Adrenal gland (tissue), 12 donors: Measurements from ENCODE around the gene KRT14. TPM values are rescaled to one million over a fixed set of nuclear protein-coding genes. Genes with fewer than 3 reads are reported as not detected.

Experiments used
- DNase-seq, 7 donors: peaks; one replicate each; pipeline ENCODE4 v3.0.0-alpha.2; 2019 to 2020
- H3K27ac ChIP-seq, 5 donors: fragments of 200-600 bp; sonication (generic) in 4 of 5; 1 replicate in 3 of 5; 2 replicates in 2 of 5; pipeline versions ENCODE4 v1.5.1 to v1.8.0; 2016 to 2020; ENCODE audit warnings: mild to moderate bottlenecking in 1 of 5
- H3K27me3 ChIP-seq: fragments of 200-600 bp; 2 replicates; pipeline ENCODE4 v1.8.0; 2021
- H3K36me3 ChIP-seq, 2 donors: fragments of 200-600 bp; replicated peaks in 1 of 2; 1 replicate in 1 of 2; 2 replicates in 1 of 2; pipeline versions ENCODE4 v1.5.1 to v1.8.0; 2018 to 2022
- H3K4me1 ChIP-seq, 2 donors: fragments of 200-600 bp; replicated peaks in 1 of 2; 1 replicate in 1 of 2; 2 replicates in 1 of 2; pipeline versions ENCODE4 v1.5.1 to v1.8.0; 2018 to 2021
- H3K4me3 ChIP-seq, 4 donors: fragments of 200-600 bp; sonication (generic) in 3 of 4; one replicate each; pipeline ENCODE4 v1.5.1; 2016 to 2018
- H3K9me3 ChIP-seq, 3 donors: fragments of 200-600 bp; sonication (generic) in 1 of 3; replicated peaks in 1 of 3; 1 replicate in 2 of 3; 2 replicates in 1 of 3; pipeline versions ENCODE4 v1.5.1 to v1.8.0; 2016 to 2021
- CTCF ChIP-seq, 6 experiments: fragments of 450-650 bp in 4 of 6; fragments of 200-600 bp in 2 of 6; sonication (generic) in 1 of 6; IDR thresholded peaks; 1 replicate in 5 of 6; 2 replicates in 1 of 6; pipeline versions ENCODE4 v1.5.1 to v1.8.0; 2016 to 2021; ENCODE audit warnings: antibody characterized with exemption in 6 of 6, mild to moderate bottlenecking in 2 of 6, moderate library complexity in 1 of 6
- POLR2A ChIP-seq, 2 donors: fragments of 450-650 bp; IDR thresholded peaks; one replicate each; pipeline ENCODE4 v1.6.1; 2017; ENCODE audit warnings: antibody characterized with exemption in 2 of 2, mild to moderate bottlenecking in 2 of 2, moderate library complexity in 1 of 2
- WGBS, 4 donors: extraction: QIAGEN DNeasy Blood & Tissue Kit in 2 of 4; methylation state at CpG; one replicate each; pipeline versions ENCODE4 v1.1.5 to v1.1.7; 2013 to 2017; 5-methylcytosine and 5-hydroxymethylcytosine counted together
- intact Hi-C, 2 donors: fragments of 100-400 bp; cut with DNase I; formaldehyde crosslinking; loops; one replicate each; pipeline versions ENCODE4 v1.14.1 to v1.15.0; 2022 to 2023
- polyA plus RNA-seq, 3 donors: library from polyadenylated mRNA; stranded (reverse); fragments of 200-250 nt in 2 of 3; fragments of 350-450 nt in 1 of 3; fragmentation: Illumina TruSeq in 1 of 3; extraction: RNeasy Lipid Tissue Mini Kit (QIAGEN cat#74804) in 1 of 3; gene quantifications; one replicate each; pipeline ENCODE4 v1.2.3, GENCODE V29; 2013 to 2014
- total RNA-seq, 9 donors: library from RNA; depleted of rRNA in 4 of 9; stranded (reverse); fragments of >200 nt in 4 of 9; fragments of 120-200 nt in 1 of 9; fragmentation: NEBNext Ultra II Directional in 1 of 9; extraction: Animal tissue kit (Norgen Biotek cat#: 25700) in 1 of 9; gene quantifications; one replicate each; pipeline versions ENCODE4 v1.1.0 to v1.2.4, GENCODE V29; 2013 to 2023
- donor health status: healthy with polysubstance abuse.
- donor health status: Bipolar disorder and iron deficiency.
- donor health status: DM: yes; HTN: yes; CAD: no.
- donor health status: DM: no; HTN: no; CAD: no.
- donor health status: DM: no; HTN: no; CAD: no.
- donor health status: DM: yes; HTN: yes; CAD: no.

KRT14 gene
- total and polyA plus RNA-seq, 12 donors, result 0.35 to 1.2 TPM; not detected in 10

GRCh38 chr17:41533613-41534012 is 53.1 kb downstream of the KRT14 start:
- H3K9me3 ChIP-seq, result no peaks in the 10 kb centered on the region
- TF ChIP-seq CTCF (IDR thresholded peaks at IDR 0.05), result no peak
- TF ChIP-seq POLR2A (IDR thresholded peaks at IDR 0.05), result no peak
- 79 to 84% (median 82%) methylated on average over 7 of the region's 7 CpGs for WGBS, 4 donors
- intact Hi-C loops, result no loop called here
- no peak overlapping the region for H3K4me3 ChIP-seq
- no peaks in the 10 kb centered on the region for H3K36me3 ChIP-seq
- DNase-seq, result no peak
- peaks cover 3% of the 10 kb centered on the region for H3K27me3 ChIP-seq
- H3K4me1 ChIP-seq, result peaks cover 5 to 17% of the 10 kb centered on the region in 2 donors
- no peak overlapping the region for H3K27ac ChIP-seq

GRCh38 chr17:41532947-41533570 is 53.6 kb downstream of the KRT14 start:
- H3K4me3 ChIP-seq, result no peak overlapping the region
- DNase-seq, result no peak
- peaks cover 5 to 17% of the 10 kb centered on the region in 2 donors for H3K4me1 ChIP-seq
- TF ChIP-seq POLR2A (IDR thresholded peaks at IDR 0.05), result no peak
- H3K36me3 ChIP-seq, result no peaks in the 10 kb centered on the region
- H3K9me3 ChIP-seq, result no peaks in the 10 kb centered on the region
- no peak overlapping the region for H3K27ac ChIP-seq
- intact Hi-C loops, result no loop called here
- H3K27me3 ChIP-seq, result peaks cover 8% of the 10 kb centered on the region
- WGBS, 4 donors, result 83 to 91% (median 88%) methylated on average over 9 of the region's 9 CpGs

Other genes starting within 250 kb of the KRT14 start
- gene KRT33A, start 236.1 kb downstream of the KRT14 start, total RNA-seq, result not detected
- gene KRT33A, start 236.1 kb downstream of the KRT14 start, polyA plus RNA-seq, result not detected
- gene KRT33B, start 217.1 kb downstream of the KRT14 start, total RNA-seq, result not detected
- gene KRT33B, start 217.1 kb downstream of the KRT14 start, polyA plus RNA-seq, result not detected
- not detected for gene KRT34, start 204.6 kb downstream of the KRT14 start, total RNA-seq
- not detected for gene KRT34, start 204.6 kb downstream of the KRT14 start, polyA plus RNA-seq
- not detected for gene KRT31, start 189.3 kb downstream of the KRT14 start, total RNA-seq
- not detected for gene KRT31, start 189.3 kb downstream of the KRT14 start, polyA plus RNA-seq
- not detected for gene KRT37, start 162.3 kb downstream of the KRT14 start, total RNA-seq
- not detected for gene KRT37, start 162.3 kb downstream of the KRT14 start, polyA plus RNA-seq
- gene KRT38, start 145.9 kb downstream of the KRT14 start, total RNA-seq, result not detected
- not detected for gene KRT38, start 145.9 kb downstream of the KRT14 start, polyA plus RNA-seq
- not detected for gene KRT32, start 119.5 kb downstream of the KRT14 start, total RNA-seq
- not detected for gene KRT32, start 119.5 kb downstream of the KRT14 start, polyA plus RNA-seq
- gene KRT35, start 105.7 kb downstream of the KRT14 start, total RNA-seq, result not detected
- not detected for gene KRT35, start 105.7 kb downstream of the KRT14 start, polyA plus RNA-seq
- gene KRT36, start 97.0 kb downstream of the KRT14 start, total RNA-seq, result under 1 TPM in 1 of 9 donors, not detected in 8; 0.28 TPM
- gene KRT36, start 97.0 kb downstream of the KRT14 start, polyA plus RNA-seq, result not detected
- 1 to 10 TPM in 1 of 9 donors, under 1 TPM in 2, not detected in 6; 0.54 to 3.5 (median 0.83) TPM for gene KRT13, start 81.3 kb downstream of the KRT14 start, total RNA-seq
- 10 to 100 TPM in 2 of 3 donors, not detected in 1; 18.6 to 20.0 TPM for gene KRT13, start 81.3 kb downstream of the KRT14 start, polyA plus RNA-seq
- gene KRT15, start 68.0 kb downstream of the KRT14 start, total RNA-seq, result under 1 TPM in 2 of 9 donors, not detected in 7; 0.18 to 0.25 TPM
- under 1 TPM in 2 of 3 donors, not detected in 1; 0.64 to 0.88 TPM for gene KRT15, start 68.0 kb downstream of the KRT14 start, polyA plus RNA-seq
- 10 to 100 TPM in 3 of 9 donors, 1 to 10 TPM in 6; 1.1 to 30.1 (median 4.6) TPM for gene KRT19, start 58.6 kb downstream of the KRT14 start, total RNA-seq
- 10 to 100 TPM in 2 of 3 donors, 1 to 10 TPM in 1; 3.2 to 49.1 (median 26.1) TPM for gene KRT19, start 58.6 kb downstream of the KRT14 start, polyA plus RNA-seq
- gene KRT9, start 14.8 kb downstream of the KRT14 start, total RNA-seq, result under 1 TPM in 2 of 9 donors, not detected in 7; 0.14 to 0.32 TPM
- gene KRT9, start 14.8 kb downstream of the KRT14 start, polyA plus RNA-seq, result 1 to 10 TPM in 1 of 3 donors, under 1 TPM in 1, not detected in 1; 0.61 to 2.1 TPM
- gene KRT16, start 25.9 kb upstream of the KRT14 start, total RNA-seq, result 1 to 10 TPM in 2 of 9 donors, under 1 TPM in 5, not detected in 2; 0.18 to 3.0 (median 0.53) TPM
- gene KRT16, start 25.9 kb upstream of the KRT14 start, polyA plus RNA-seq, result 1 to 10 TPM in 2 of 3 donors, not detected in 1; 2.6 to 4.5 TPM
- gene KRT17, start 37.7 kb upstream of the KRT14 start, total RNA-seq, result under 1 TPM in 3 of 9 donors, not detected in 6; 0.39 to 0.55 (median 0.55) TPM
- 1 to 10 TPM in 1 of 3 donors, under 1 TPM in 1, not detected in 1; 0.97 to 1.3 TPM for gene KRT17, start 37.7 kb upstream of the KRT14 start, polyA plus RNA-seq
- gene EIF1, start 102.0 kb upstream of the KRT14 start, total RNA-seq, result 1,000 to 10,000 TPM in 1 of 9 donors, 100 to 1,000 TPM in 8; 105 to 1,189 (median 176) TPM
- gene EIF1, start 102.0 kb upstream of the KRT14 start, polyA plus RNA-seq, result 1,000 to 10,000 TPM in 1 of 3 donors, 100 to 1,000 TPM in 2; 269 to 1,002 (median 614) TPM
- not detected for gene GAST, start 125.4 kb upstream of the KRT14 start, total RNA-seq
- not detected for gene GAST, start 125.4 kb upstream of the KRT14 start, polyA plus RNA-seq
- gene HAP1, start 147.7 kb upstream of the KRT14 start, total RNA-seq, result 1 to 10 TPM in 3 of 9 donors, under 1 TPM in 5, not detected in 1; 0.17 to 2.8 (median 0.58) TPM
- gene HAP1, start 147.7 kb upstream of the KRT14 start, polyA plus RNA-seq, result 1 to 10 TPM in 1 of 3 donors, under 1 TPM in 2; 0.26 to 2.8 (median 0.91) TPM
- 10 to 100 TPM in 8 of 9 donors, 1 to 10 TPM in 1; 9.6 to 81.3 (median 35.5) TPM for gene JUP, start 199.8 kb upstream of the KRT14 start, total RNA-seq
- gene JUP, start 199.8 kb upstream of the KRT14 start, polyA plus RNA-seq, result 10 to 100 TPM in 2 of 3 donors, 1 to 10 TPM in 1; 4.9 to 27.8 (median 21.1) TPM
- gene P3H4, start 225.1 kb upstream of the KRT14 start, total RNA-seq, result 10 to 100 TPM; 22.7 to 67.2 (median 30.8) TPM
- gene P3H4, start 225.1 kb upstream of the KRT14 start, polyA plus RNA-seq, result 10 to 100 TPM; 12.8 to 19.1 (median 14.1) TPM
- 100 to 1,000 TPM in 3 of 9 donors, 10 to 100 TPM in 6; 62.3 to 131 (median 86.3) TPM for gene FKBP10, start 226.1 kb upstream of the KRT14 start, total RNA-seq
- gene FKBP10, start 226.1 kb upstream of the KRT14 start, polyA plus RNA-seq, result 100 to 1,000 TPM in 2 of 3 donors, 10 to 100 TPM in 1; 28.4 to 244 (median 157) TPM
- 10 to 100 TPM; 36.2 to 62.9 (median 49.4) TPM for gene NT5C3B, start 249.3 kb upstream of the KRT14 start, total RNA-seq
- 100 to 1,000 TPM in 1 of 3 donors, 10 to 100 TPM in 2; 51.4 to 121 (median 98.8) TPM for gene NT5C3B, start 249.3 kb upstream of the KRT14 start, polyA plus RNA-seq